ENCODE results near the gene MAGI2. TPM values are rescaled to one million over a fixed set of nuclear protein-coding genes. Genes with fewer than 3 reads are reported as not detected.
"Not testable (repeated sequence)": the region's sequence is repeated elsewhere in the genome, so short reads cannot be mapped to it uniquely, and the experiment has no call there.

Gene MAGI2
- polyA plus RNA-seq, 2 donors, result 0.67 to 0.79 TPM

DNA sequence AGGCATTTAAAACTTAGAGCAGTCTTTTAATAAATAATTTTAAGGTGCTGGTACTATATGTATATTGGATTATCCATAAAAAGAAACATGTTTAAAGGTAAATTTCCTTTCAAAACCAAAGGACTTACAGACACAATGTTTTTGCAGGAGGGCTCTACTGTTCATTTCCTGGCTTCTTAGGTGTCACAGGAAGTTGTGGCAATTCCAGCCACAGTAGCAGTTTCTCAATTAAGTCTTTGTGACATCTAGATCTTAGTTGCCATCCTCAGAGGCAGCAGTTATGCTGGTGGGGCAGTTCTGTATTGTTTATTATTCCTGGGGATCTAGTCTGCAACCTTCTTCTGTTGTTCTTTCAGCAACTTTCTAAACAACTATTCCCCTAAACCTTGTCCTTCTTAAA lies 460.1 kb downstream of the MAGI2 start:
- Histone ChIP-seq H3K4me1 (ENCODE audit: control insufficient read depth in 2 of 2, insufficient read depth in 2 of 2, low read length in 1 of 2) (no peaks in the 10 kb centered on the region), H3K36me3 (ENCODE audit: control insufficient read depth in 2 of 2, insufficient read depth in 2 of 2, low read length in 1 of 2) (no peaks in the 10 kb centered on the region), H3K9me3 (ENCODE audit: control insufficient read depth in 2 of 2, insufficient read depth in 1 of 2, low read depth in 1 of 2, low read length in 1 of 2) (no peaks in the 10 kb centered on the region), H3K4me3 (ENCODE audit: low read depth in 1 of 2, low read length in 2 of 2) (no peak overlapping the region), H3K27me3 (ENCODE audit: control insufficient read depth in 1 of 2, insufficient read depth in 2 of 2, low read length in 2 of 2) (no peaks in the 10 kb centered on the region), H3K27ac (ENCODE audit: low read depth in 2 of 2, low read length in 1 of 2) (no peak overlapping the region)

DNA sequence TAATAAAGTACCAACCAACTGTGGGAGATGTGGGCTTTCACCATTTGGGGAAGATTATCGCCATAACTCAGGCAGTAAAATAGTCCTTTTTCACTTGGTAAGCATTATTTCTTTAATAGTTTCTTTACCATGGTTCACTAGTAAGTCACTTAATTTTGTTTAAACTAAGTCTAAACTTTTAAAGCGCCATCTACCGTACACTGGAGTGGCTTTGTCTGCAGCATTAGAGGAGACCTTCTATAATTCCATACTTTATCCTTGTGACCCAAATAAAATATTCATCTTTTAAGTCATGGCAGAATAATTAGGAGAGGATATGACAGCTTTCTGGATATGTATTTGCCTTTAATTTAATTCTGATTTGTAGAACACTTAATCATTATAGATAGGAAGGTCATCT lies 468.0 kb downstream of the MAGI2 start:
- H3K4me3 ChIP-seq (ENCODE audit: low read depth in 1 of 2, low read length in 2 of 2), result no peak overlapping the region
- no peak overlapping the region for H3K27ac ChIP-seq (ENCODE audit: low read depth in 2 of 2, low read length in 1 of 2)
- no peaks in the 10 kb centered on the region for H3K9me3 ChIP-seq (ENCODE audit: control insufficient read depth in 2 of 2, insufficient read depth in 1 of 2, low read depth in 1 of 2, low read length in 1 of 2)
- no peaks in the 10 kb centered on the region for H3K27me3 ChIP-seq (ENCODE audit: control insufficient read depth in 1 of 2, insufficient read depth in 2 of 2, low read length in 2 of 2)
- H3K36me3 ChIP-seq (ENCODE audit: control insufficient read depth in 2 of 2, insufficient read depth in 2 of 2, low read length in 1 of 2), result no peaks in the 10 kb centered on the region
- H3K4me1 ChIP-seq (ENCODE audit: control insufficient read depth in 2 of 2, insufficient read depth in 2 of 2, low read length in 1 of 2), result no peaks in the 10 kb centered on the region
- WGBS, 2 donors, result 76% methylated on average over 3 of the region's 3 CpGs

DNA sequence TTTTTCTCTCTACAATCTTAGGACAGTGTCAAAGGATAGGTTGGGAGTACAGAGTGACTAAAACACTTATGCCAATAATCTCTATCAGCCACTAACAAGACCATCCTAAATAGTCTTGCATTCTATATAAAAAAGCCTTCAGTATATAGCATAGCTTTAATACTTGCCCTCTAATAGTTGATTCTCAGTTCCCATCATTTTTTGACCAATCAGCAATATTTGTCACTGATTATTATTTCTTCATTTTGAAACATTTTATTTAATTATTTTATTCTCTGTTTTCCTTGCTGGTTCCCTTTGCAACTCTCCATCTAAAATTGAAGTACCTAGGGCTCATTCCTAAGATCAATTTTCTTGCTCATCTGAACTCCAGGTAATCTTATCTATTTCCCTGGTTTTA lies 470.0 kb downstream of the MAGI2 start:
- H3K4me1 ChIP-seq (ENCODE audit: control insufficient read depth in 2 of 2, insufficient read depth in 2 of 2, low read length in 1 of 2), result no peaks in the 10 kb centered on the region
- H3K36me3 ChIP-seq (ENCODE audit: control insufficient read depth in 2 of 2, insufficient read depth in 2 of 2, low read length in 1 of 2), result no peaks in the 10 kb centered on the region

DNA sequence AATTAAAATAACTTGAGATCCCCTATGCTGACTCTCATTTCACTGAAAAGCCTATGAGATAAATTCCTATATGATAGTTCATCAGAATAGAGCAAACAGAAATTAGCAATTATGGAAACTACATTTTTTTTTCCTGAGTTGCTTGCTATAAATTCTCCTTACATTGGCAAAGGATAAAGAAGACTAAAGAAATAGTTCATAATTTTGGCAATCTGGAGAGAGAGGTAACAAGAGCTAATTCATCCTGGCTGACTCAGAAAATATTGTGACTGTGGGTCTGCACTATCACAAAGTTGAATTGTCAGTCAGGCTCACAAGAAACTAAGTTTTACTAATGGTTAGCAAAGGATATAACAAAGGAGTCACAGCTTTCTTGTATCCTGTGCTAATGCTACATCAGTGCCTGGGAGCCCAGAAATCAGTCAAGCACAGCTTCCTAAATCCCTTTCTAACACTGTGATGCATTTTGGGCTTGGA lies 483.0 kb downstream of the MAGI2 start:
- Histone ChIP-seq H3K4me1 (ENCODE audit: control insufficient read depth in 2 of 2, insufficient read depth in 2 of 2, low read length in 1 of 2) (no peaks in the 10 kb centered on the region), H3K27ac (ENCODE audit: low read depth in 2 of 2, low read length in 1 of 2) (no peak overlapping the region), H3K9me3 (ENCODE audit: control insufficient read depth in 2 of 2, insufficient read depth in 1 of 2, low read depth in 1 of 2, low read length in 1 of 2) (no peaks in the 10 kb centered on the region), H3K27me3 (ENCODE audit: control insufficient read depth in 1 of 2, insufficient read depth in 2 of 2, low read length in 2 of 2) (no peaks in the 10 kb centered on the region), H3K36me3 (ENCODE audit: control insufficient read depth in 2 of 2, insufficient read depth in 2 of 2, low read length in 1 of 2) (no peaks in the 10 kb centered on the region), H3K4me3 (ENCODE audit: low read depth in 1 of 2, low read length in 2 of 2) (no peak overlapping the region)

More for the DNA sequence above, 470.0 kb downstream of the MAGI2 start:
- H3K27ac ChIP-seq (ENCODE audit: low read depth in 2 of 2, low read length in 1 of 2), result no peak overlapping the region
- H3K9me3 ChIP-seq (ENCODE audit: control insufficient read depth in 2 of 2, insufficient read depth in 1 of 2, low read depth in 1 of 2, low read length in 1 of 2), result no peaks in the 10 kb centered on the region
- H3K27me3 ChIP-seq (ENCODE audit: control insufficient read depth in 1 of 2, insufficient read depth in 2 of 2, low read length in 2 of 2), result no peaks in the 10 kb centered on the region
- no peak overlapping the region for H3K4me3 ChIP-seq (ENCODE audit: low read depth in 1 of 2, low read length in 2 of 2)

DNA sequence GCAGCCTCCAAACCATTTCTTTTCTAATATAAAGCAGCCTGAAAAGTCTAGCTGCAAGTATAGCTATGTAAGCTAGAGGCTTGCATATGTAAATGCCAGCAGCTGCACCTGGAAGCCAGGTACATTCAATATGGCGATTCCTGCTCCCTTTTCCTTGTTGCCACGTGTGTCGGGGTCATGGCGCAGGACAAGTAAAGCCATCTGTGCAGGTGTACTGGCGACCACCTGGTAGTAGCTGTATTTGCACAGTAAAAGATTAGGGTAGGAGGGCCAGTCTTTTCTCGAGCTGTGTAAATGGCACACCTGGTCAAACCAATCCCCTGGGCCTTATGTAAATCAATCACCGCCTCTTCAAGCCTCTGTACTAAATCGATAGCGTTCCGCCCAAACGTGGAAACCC lies 484.5 kb downstream of the MAGI2 start:
- Histone ChIP-seq H3K36me3 (ENCODE audit: control insufficient read depth in 2 of 2, insufficient read depth in 2 of 2, low read length in 1 of 2) (no peaks in the 10 kb centered on the region), H3K4me1 (ENCODE audit: control insufficient read depth in 2 of 2, insufficient read depth in 2 of 2, low read length in 1 of 2) (no peaks in the 10 kb centered on the region), H3K27ac (ENCODE audit: low read depth in 2 of 2, low read length in 1 of 2) (no peak overlapping the region), H3K9me3 (ENCODE audit: control insufficient read depth in 2 of 2, insufficient read depth in 1 of 2, low read depth in 1 of 2, low read length in 1 of 2) (no peaks in the 10 kb centered on the region), H3K4me3 (ENCODE audit: low read depth in 1 of 2, low read length in 2 of 2) (no peak overlapping the region), H3K27me3 (ENCODE audit: control insufficient read depth in 1 of 2, insufficient read depth in 2 of 2, low read length in 2 of 2) (no peaks in the 10 kb centered on the region)
- 84% methylated on average over 11 of the region's 11 CpGs for WGBS, 2 donors

DNA sequence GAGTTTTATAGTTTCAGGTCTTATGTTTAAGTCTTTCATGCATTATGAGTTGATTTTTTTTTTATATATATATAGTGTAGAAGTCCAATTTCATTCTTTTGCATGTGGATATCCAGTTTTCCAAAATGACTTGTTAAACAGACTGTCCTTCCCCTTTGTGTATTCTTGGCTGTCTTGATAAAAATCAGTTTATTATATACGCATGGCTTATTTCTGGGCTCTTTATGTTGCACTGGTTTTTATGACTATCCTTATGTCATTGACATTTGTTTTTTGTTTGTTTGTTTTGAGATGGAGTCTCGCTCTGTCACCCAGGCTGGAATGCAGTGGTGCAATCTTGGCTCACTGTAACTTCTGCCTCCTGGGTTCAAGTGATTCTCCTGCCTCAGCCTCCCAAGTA lies 485.9 kb downstream of the MAGI2 start:
- H3K4me1 ChIP-seq (ENCODE audit: control insufficient read depth in 2 of 2, insufficient read depth in 2 of 2, low read length in 1 of 2); H3K27ac ChIP-seq (ENCODE audit: low read depth in 2 of 2, low read length in 1 of 2); H3K4me3 ChIP-seq (ENCODE audit: low read depth in 1 of 2, low read length in 2 of 2); H3K27me3 ChIP-seq (ENCODE audit: control insufficient read depth in 1 of 2, insufficient read depth in 2 of 2, low read length in 2 of 2); H3K36me3 ChIP-seq (ENCODE audit: control insufficient read depth in 2 of 2, insufficient read depth in 2 of 2, low read length in 1 of 2); H3K9me3 ChIP-seq (ENCODE audit: control insufficient read depth in 2 of 2, insufficient read depth in 1 of 2, low read depth in 1 of 2, low read length in 1 of 2): not testable (repeated sequence)
- 87 to 89% methylated on average over 2 of the region's 2 CpGs for WGBS, 2 donors

DNA sequence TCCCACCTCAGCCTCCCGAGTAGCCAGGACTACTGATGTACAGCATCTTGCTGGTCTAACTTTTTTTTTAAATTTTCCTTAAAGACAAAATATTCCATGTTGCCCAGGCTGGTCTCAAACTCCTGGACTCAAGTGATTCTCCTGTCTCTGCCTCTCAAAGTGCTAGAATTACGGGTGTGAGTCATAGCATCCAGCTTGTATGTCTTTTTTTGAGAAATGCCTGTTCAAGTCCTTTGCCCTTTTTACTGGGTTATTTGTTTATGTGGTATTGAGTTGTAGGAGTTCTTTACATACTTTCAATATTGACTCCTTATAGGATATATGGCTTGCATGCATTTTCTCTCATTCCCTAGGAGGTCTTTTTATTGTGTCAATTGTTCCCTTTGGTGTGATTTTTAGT lies 486.4 kb downstream of the MAGI2 start:
- no peak overlapping the region for H3K4me3 ChIP-seq (ENCODE audit: low read depth in 1 of 2, low read length in 2 of 2)
- WGBS, 2 donors, result 87 to 89% methylated on average over 2 of the region's 2 CpGs
- H3K36me3 ChIP-seq (ENCODE audit: control insufficient read depth in 2 of 2, insufficient read depth in 2 of 2, low read length in 1 of 2), result no peaks in the 10 kb centered on the region
- no peaks in the 10 kb centered on the region for H3K27me3 ChIP-seq (ENCODE audit: control insufficient read depth in 1 of 2, insufficient read depth in 2 of 2, low read length in 2 of 2)
- H3K4me1 ChIP-seq (ENCODE audit: control insufficient read depth in 2 of 2, insufficient read depth in 2 of 2, low read length in 1 of 2), result no peaks in the 10 kb centered on the region
- H3K9me3 ChIP-seq (ENCODE audit: control insufficient read depth in 2 of 2, insufficient read depth in 1 of 2, low read depth in 1 of 2, low read length in 1 of 2), result no peaks in the 10 kb centered on the region
- no peak overlapping the region for H3K27ac ChIP-seq (ENCODE audit: low read depth in 2 of 2, low read length in 1 of 2)

DNA sequence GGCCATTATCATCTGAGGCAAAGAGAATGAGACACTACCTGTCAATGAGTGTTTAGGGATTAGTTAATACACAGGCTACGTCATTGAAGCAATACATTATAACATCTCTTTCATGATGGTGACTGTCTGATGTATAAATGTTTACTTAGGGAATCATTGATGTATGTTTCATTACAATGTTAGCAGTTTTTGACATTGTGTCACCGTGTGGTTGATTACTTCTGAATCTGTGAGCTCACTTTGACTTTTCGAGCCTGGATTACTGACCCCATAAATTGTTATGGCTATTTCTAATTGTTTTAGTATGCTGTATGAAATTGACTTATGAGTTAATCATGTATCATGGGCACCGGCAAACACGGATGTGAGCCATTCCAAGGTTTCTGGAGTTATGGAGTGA lies 494.0 kb downstream of the MAGI2 start:
- 77 to 78% methylated on average over 5 of the region's 5 CpGs for WGBS, 2 donors
- Histone ChIP-seq H3K9me3 (ENCODE audit: control insufficient read depth in 2 of 2, insufficient read depth in 1 of 2, low read depth in 1 of 2, low read length in 1 of 2) (no peaks in the 10 kb centered on the region), H3K4me1 (ENCODE audit: control insufficient read depth in 2 of 2, insufficient read depth in 2 of 2, low read length in 1 of 2) (no peaks in the 10 kb centered on the region)

DNA sequence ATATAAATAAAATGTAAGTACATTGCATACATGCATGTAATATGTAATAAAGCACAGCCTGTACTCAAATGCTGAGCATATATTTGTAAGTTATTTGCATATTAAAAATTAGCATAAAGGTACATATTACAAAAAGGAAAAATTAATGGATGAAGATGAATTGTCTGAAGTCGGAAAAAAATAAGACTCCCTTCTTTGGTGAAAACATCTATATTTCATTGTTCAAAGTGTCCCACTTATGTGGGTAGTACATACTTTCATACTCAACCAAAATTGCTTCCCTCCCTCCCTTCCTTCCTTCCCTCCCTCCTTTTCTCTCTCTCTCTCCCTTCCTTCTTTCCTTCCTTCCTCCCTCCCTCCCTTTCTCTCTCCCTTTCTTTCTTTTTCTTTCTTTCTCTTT lies 498.1 kb downstream of the MAGI2 start:
- Histone ChIP-seq H3K4me1 (ENCODE audit: control insufficient read depth in 2 of 2, insufficient read depth in 2 of 2, low read length in 1 of 2) (no peaks in the 10 kb centered on the region), H3K27ac (ENCODE audit: low read depth in 2 of 2, low read length in 1 of 2) (no peak overlapping the region), H3K9me3 (ENCODE audit: control insufficient read depth in 2 of 2, insufficient read depth in 1 of 2, low read depth in 1 of 2, low read length in 1 of 2) (no peaks in the 10 kb centered on the region), H3K27me3 (ENCODE audit: control insufficient read depth in 1 of 2, insufficient read depth in 2 of 2, low read length in 2 of 2) (no peaks in the 10 kb centered on the region), H3K36me3 (ENCODE audit: control insufficient read depth in 2 of 2, insufficient read depth in 2 of 2, low read length in 1 of 2) (no peaks in the 10 kb centered on the region), H3K4me3 (ENCODE audit: low read depth in 1 of 2, low read length in 2 of 2) (no peak overlapping the region)
- 95 to 96% methylated on average over 1 of the region's 1 CpG for WGBS, 2 donors

More for the DNA sequence above, 494.0 kb downstream of the MAGI2 start:
- H3K27me3 ChIP-seq (ENCODE audit: control insufficient read depth in 1 of 2, insufficient read depth in 2 of 2, low read length in 2 of 2), result no peaks in the 10 kb centered on the region
- no peak overlapping the region for H3K4me3 ChIP-seq (ENCODE audit: low read depth in 1 of 2, low read length in 2 of 2)
- no peaks in the 10 kb centered on the region for H3K36me3 ChIP-seq (ENCODE audit: control insufficient read depth in 2 of 2, insufficient read depth in 2 of 2, low read length in 1 of 2)
- no peak overlapping the region for H3K27ac ChIP-seq (ENCODE audit: low read depth in 2 of 2, low read length in 1 of 2)

DNA sequence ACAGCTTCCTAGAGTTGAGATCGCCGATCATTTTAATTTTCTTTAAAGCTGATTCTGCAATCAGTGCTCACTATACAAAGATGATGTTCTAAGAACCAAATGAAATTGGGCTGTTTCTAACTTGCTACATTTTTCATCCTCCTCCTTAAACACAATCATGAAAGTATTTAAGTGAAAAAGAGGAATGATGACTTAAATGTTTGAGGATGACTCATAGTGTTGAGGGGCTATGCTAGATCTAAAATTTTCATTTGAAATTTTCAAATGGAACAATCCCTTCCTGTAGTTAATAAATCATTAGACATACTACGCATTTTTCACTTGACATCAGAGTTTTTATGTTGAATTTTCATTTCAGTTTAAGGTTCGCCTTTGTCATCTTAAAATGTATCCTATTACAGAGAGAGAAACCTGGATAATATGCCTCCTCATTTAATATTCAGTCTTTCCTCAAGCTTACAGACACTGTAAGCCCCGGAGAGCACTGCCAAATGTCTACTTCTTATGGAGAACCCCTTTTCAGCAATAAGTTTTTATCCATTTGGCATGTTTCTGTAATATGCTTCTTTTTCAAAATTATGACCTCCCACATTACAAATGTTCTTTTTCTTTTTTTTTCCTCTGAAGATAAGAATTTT lies 499.6 kb downstream of the MAGI2 start:
- no peaks in the 10 kb centered on the region for H3K4me1 ChIP-seq (ENCODE audit: control insufficient read depth in 2 of 2, insufficient read depth in 2 of 2, low read length in 1 of 2)
- H3K27me3 ChIP-seq (ENCODE audit: control insufficient read depth in 1 of 2, insufficient read depth in 2 of 2, low read length in 2 of 2), result no peaks in the 10 kb centered on the region
- H3K36me3 ChIP-seq (ENCODE audit: control insufficient read depth in 2 of 2, insufficient read depth in 2 of 2, low read length in 1 of 2), result no peaks in the 10 kb centered on the region
- H3K27ac ChIP-seq (ENCODE audit: low read depth in 2 of 2, low read length in 1 of 2), result no peak overlapping the region
- H3K4me3 ChIP-seq (ENCODE audit: low read depth in 1 of 2, low read length in 2 of 2), result no peak overlapping the region
- no peaks in the 10 kb centered on the region for H3K9me3 ChIP-seq (ENCODE audit: control insufficient read depth in 2 of 2, insufficient read depth in 1 of 2, low read depth in 1 of 2, low read length in 1 of 2)
- WGBS, 2 donors, result 77 to 81% methylated on average over 5 of the region's 5 CpGs
